Stimulated activated CD8-positive, alpha-beta memory T cell treated with anti-CD3 and anti-CD28 coated beads, Interleukin-7, amount 100 ng/mL, for 48 hours (primary cell): ENCODE results near the gene RNU11.
"Not testable (repeated sequence)": the region's sequence is repeated elsewhere in the genome, so short reads cannot be mapped to it uniquely, and the experiment has no call there.

Experiments
- DNase-seq, 2 donors: peaks; one replicate each; pipeline ENCODE4 v3.0.0-alpha.2; 2020; ENCODE audit warnings: low read depth in 1 of 2; ENCODE audit errors: extremely low read depth in 1 of 2

The RNU11 gene

DNA sequence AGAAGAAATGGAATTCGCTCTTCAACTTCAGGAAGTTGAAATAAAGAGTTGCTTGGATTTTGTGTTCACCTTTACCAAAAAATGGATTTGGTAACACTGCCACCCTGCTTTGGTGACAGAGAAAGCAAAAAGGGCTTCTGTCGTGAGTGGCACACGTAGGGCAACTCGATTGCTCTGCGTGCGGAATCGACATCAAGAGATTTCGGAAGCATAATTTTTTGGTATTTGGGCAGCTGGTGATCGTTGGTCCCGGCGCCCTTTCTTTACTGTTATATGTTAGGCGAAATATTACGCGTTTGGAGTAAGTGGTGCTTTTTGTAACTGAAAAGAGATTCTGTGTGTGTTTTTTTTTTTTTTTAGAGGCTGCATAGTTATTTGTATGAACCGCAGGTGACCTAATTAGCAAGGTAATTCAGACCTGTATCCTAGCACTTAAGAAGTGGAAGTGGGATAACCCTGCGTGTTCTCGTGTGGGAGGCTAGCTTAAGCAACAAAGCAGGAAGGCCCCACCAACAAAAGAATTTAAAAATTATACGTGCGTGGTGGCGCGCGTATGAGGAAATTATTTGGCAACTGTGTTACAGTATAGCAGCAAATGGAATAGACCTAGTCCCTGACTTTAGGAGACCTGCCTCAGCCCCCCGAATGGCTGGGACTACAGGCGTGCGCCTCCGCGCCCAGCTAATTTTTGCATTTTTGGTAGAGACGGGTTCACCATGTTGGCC is at the start of gene RNU11:
TSS of gene RNU11 (plus strand) at position 127 of the 725 bp plus-strand sequence.
- peak; percentile 58 to 81 for DNase-seq

DNA sequence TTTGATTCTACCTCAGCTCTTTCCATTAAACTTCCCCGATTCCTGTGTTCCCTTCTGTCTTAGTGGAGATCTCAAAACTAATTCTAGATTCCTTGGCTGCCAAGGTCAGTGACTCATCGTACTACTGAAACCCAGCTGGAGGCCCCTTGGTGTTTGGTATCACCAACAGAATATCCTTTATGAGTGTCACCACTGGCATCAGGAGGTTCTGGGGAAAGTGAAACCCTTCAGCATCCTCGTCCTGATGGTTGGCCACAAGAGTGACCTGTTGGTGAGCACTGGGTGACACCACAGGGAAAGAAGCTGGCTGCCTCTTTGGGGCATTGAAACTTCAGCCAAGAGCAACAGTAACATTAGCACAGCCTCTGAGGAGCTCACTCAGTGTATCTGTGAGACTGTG is 46.7 kb upstream of the RNU11 start:
- peak in 1 of 2 donors; percentile 29 for DNase-seq

DNA sequence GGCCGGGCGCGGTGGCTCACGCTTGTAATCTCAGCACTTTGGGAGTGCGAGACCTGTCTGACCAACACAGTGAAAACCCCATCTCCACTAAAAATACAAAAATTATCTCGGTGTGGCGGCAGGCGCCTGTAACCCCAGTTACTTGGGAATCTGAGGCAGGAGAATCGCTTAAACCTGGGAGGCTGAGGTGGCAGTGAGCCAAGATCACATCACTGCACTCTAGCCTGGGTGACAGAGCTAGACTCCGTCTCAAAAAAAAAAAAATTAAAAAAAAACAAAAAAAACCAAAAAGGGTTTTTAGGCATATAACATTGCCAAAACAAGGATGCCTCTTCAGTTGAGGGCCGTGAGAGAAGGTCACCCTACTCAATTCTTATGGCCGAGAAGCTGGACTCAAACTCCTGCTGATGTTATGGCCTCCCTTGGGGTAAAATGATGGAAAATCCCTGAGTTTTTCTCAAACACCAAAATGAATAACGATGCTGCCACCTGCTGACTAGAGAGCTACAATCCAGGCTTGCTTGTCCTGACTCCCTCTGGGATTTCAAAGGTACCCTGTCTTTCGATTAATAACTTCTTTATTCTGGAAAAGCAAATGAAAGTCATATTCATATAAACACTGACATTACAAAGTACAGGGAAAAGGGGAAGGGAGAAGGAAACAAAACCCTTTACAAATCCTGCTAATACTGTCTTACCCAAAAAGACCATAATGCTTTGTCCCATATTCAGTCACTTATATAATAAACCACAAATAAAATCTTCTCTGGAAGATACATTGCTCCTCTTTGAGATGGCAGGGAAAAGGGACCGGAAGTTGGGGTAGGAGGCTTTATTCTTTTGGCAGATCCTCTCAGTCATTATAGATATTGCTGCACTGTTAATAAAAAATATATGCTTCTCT is 45.6 kb upstream of the RNU11 start:
- no peak for DNase-seq

DNA sequence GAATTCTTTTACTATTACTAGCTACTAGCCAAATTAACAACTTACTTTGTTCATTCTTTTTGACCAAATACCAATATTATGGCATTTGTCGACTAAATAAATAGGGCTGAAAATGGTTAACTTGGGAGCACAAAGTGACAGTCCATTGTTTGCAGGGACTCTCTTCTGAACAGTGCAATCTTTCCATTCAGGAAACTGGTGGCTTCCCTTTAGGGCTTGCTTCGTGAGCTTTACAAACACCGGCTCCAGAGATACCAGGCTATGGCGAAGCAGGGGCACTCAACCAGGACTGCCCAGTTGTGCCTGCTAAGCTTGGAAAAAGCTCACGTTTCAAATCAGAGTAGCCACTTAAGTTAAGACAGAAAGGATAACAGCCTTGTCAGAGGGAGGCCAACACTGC is 44.0 kb upstream of the RNU11 start:
- no peak for DNase-seq

DNA sequence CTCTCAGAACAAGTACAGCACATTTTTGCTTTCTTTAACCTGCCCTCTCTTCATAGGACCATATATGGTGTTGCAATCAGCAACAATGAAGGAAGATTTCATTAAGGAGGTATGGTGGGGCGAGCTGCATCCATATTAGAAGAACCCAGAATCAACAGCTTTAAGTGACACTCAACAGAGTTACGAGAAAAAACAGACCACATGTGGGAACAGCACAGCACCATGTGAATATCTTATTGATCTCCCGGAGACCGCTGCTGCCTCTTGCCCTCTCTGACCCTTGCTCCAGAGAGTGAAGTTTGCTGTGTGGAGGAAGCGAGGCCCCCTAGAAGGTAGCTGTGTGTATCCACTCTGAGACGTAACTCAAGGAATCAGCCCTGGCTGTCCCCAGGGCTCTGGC is 43.4 kb upstream of the RNU11 start:
- no peak for DNase-seq

DNA sequence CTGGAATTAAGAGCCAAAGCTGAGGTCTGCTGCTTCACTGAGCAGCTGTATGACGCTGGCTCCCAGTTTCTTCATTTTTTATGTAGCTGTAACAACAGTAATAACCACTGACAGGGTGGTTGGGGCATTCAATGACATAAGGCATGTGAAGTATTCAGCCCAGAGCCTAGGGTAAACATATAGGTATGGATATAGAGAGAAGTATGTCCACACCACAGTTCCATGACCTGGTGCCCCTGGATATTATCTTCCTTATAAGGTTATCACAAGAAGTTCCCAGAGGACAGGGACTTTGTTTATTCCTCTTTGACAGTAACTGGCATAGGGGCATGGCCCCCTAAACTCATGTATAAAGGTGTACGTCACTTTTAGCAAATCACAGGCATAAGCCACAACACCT is 41.6 kb upstream of the RNU11 start:
- no peak for DNase-seq

DNA sequence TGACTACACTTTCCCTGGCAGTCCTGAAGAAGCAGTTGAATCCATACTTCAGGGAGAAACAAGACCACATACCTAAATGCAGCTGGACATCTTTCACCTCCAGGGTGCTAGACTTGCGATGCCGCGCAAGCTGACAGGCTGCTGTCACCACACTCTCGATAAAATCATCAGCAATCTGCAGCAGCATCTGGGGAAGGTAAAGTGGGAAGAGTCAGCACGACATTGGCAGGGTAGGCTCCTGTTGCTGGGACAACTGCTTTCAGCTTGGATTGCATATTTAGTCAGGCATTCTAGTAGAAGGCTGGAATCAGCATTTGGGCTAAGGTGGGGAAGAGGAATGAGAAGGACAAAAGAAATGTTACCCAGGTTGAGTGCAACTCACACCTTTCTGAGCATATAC is 35.2 kb upstream of the RNU11 start:
- no peak for DNase-seq

DNA sequence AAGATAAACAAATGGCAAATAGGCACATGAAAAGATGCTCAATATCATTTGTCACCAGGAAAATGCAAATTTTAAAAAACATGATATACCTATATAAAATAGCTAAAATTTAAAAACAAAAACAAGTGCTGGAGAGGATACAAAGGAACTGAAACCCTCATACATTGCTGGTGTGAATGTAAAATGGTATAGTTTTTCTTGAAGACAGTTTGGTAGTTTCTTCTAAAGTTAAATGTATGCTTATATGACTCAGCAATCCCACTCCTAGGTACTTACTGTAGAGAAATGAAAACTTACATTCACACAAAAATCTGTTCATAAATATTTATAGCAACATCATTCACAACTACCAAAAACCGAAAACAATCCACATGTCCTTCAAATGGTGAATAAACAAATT is 16.7 kb upstream of the RNU11 start:
- DNase-seq = no peak

DNA sequence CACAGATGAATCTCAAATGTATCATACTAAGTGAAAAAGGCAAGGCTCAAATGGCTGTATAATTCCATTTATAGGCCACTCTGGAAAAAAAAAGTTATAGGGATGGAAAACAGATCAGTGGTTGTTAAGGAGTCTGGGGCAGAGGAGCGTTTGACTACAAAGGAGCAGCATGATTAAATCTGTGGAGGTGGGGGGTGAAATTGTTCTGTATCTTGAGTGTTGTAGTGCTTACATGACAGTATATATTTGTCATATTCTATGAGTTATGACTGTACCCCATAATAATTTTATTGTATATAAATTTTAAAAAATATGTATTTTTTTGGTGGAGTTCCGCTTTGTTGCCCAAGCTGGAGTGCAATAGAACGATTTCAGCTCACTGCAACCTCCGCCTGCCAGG is 15.8 kb upstream of the RNU11 start:
- no peak for DNase-seq

DNA sequence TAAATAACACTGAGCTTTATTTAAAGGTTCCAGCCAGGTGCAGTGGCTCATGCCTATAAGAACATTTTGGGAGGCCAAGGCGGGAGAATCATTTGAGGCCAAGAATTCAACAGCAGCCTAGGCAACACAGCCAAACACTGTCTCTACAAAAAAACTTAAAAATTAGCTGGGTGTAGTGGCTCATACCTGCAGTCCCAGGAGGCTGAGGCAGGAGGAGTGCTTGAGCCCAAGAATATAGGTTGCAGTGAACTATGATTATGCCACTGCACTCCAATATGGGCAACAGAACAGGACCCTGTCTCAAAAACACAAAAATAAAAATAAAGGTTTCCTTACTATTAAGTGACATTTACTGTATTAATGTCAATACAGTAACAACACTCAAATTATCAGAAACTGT is 7.6 kb upstream of the RNU11 start:
- no peak for DNase-seq

DNA sequence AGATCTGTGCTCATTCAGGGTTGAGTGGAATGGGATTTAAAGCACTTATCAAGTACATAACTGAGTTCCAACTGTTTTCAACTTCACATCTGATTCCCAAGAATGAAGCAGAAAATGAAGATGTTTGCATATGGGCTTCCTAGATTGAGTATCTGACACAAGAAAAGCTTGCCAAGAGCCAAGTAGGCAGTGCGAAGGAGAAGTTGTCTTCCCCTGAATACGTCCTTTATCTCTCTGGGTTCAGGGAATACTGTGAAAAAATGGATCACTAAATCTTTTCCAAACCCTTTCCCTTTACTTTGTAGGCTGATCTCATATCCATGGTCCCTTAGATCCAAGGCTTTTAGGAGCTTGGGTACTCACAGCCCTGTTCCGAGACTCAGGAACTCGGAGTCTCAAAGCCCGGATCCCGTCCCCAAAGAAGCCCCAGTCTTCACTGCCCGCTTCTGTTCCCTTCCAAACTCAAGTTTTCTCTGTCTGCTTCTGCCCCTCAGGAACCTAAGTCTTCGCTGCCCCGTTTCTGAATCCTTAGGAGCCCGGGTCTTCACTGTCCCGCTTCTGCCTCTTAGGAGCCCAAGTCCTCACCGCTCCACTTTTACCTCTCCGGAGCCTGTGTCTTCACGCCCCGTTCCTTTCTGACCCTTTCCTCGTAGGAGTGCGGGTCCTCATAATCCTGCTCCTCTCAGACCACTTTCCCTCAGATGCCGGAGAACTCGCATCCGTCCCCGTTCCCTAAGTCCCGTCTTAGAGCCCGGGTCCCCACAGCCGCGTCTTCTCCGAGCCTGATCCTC is 6.1 kb upstream of the RNU11 start:
- no peak for DNase-seq

DNA sequence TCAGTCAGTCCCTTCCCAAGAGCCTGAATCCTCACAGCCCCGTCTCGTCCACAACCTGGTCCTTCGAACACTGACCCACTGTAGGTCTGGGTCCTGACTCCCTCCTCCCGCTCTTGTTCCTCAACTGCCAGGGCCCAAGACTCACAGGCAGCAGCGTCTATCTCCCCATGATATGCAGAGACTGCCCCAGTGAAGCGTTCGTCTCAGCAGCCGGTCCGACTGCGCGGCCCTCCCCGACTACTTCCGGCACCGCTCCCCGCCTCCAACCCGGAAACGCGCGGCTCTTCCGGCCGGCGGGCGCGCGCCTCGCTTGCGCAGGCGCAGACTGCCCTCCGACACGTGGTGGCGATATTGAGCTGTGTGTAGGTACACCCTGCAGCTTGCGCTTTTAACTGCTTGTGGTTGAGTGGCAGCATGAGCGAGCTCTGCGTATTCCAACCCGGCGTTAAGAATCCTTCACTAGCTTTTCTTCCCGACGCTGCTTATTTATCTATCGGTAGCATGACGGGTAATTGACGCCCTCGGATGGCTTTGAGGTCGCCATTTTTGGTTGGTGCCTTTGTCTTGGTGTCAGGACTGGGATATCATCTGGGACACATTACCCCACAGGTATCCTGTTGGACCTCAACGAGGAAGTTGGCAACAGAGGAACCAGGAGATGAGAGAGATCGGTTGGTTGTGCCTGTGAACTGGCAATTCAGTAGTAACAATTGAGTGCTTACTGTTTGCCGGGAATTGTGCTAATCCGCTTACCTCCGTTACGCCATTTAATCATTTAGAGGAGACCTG is 5.4 kb upstream of the RNU11 start, which contains the start of gene TAF12:
TSS of gene TAF12 (minus strand) at position 221 of the 789 bp plus-strand sequence. CDS start 20,986 bp downstream, outside the sequence.
- peak; percentile 82 to 83 for DNase-seq

DNA sequence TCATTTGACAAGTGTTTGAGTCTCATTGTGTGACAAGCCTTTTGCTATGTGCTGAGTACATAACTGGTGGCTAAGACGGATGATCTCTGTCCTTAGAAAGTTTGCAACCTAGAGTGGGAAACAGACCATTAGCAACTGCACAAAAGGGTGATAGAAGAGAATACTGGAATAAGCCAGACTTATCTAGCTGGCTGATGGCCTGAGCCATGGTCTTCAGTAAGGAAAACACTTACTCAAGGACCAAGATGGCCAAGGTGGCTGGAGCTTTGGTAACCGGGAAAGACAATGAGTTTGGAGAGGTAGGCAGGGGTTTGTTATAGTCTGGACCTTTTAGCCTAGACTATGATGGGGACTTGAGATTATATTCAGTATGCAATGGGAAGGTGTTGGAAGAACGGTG is 3.9 kb upstream of the RNU11 start:
- no peak for DNase-seq

DNA sequence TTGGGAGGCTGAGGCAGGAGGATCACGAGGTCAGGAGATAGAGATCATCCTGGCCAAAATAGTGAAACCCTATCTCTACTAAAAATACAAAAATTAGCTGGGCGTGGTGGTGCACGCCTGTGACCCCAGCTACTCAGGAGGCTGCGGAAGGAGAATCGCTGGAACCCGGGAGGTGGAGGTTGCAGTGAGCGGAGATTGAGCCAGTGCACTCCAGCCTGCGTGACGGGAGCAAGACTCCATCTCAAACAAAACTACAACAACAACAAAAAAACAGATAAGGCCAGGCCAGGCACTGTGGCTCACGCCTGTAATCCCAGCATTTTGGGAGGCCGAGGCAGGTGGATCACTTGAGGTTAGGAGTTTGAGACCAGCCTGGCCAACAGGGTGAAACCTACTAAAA is 3.0 kb upstream of the RNU11 start:
- not testable (repeated sequence) for DNase-seq

DNA sequence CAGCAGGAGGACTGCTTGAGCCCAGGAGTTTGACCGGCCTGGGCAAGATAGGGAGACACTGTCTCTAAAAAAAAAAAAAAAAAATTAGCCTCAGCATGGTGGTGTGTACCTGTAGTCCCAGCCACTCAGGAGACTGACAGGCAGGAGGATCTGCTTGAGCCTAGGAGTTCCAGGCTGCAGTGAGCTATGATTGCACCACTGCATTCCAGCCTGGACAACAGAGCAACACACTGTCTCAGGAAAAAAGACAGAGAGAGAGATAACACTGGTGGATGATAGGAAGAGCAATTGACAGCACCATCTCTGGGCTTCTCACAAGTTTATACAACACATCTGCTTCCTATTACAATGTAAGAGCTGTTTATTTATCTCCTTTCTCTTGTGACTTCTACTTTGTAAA is 2.4 kb upstream of the RNU11 start:
- DNase-seq = no peak

DNA sequence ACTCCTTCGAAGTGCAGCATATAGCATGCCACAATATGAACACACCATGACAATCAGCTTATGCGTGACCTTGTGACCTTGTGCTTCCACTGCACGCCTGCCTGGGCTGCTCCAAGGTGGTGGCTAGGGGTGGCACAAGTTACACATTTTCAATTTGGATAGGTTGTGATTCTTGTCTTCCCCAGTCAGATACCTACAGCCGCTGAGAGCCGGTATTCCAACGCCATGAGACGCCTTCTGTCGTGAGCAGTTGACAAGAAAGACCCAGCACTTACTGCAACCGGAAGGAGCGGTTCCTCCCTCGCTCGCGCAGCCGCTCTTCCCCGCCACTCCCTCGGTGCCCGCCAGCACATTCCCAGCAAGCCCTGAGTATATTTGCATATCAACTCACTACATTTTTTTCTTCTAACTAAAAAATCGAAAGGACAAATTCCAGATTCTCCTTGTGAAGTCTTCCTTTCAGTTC is 359 bp upstream of the RNU11 start:
- peak; percentile 78 to 82 for DNase-seq

DNA sequence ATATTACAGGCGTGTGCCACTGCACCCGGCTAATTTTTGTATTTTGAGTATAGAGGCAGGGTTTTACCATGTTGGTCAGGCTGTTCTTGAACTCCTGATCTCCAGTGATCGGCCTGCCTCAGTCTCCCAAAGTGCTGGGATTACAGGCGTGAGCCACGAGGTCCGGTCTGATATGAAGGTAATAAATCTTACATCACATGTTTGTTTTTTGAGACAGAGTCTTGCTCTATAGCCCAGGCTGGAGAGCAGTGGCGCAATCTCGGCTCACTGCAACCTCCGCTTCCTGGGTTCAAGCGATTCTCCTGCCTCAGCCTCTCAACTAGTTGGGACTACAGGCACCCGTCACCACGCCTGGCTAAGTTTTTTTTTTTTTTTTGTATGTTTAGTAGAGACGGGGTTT is 4.7 kb downstream of the RNU11 start:
- not testable (repeated sequence) for DNase-seq

DNA sequence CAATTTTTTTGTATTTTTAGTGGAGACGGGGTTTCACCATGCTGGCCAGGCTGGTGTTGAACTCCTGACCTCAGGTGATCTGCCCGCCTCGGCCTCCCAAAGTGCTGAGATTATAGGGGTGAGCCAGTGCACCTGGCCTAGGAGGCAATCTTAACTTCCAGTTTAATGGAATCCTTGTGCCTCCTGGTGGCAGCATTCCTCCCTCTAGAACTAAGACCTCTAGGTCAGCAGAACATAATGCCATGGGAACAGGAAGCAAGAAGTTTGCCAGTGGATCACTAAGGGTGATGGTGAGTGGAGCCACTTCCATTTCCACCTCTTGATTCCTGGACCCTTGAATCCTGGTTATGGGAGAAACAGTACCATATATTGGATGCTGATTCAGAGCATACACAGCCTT is 5.5 kb downstream of the RNU11 start:
- not testable (repeated sequence) for DNase-seq

DNA sequence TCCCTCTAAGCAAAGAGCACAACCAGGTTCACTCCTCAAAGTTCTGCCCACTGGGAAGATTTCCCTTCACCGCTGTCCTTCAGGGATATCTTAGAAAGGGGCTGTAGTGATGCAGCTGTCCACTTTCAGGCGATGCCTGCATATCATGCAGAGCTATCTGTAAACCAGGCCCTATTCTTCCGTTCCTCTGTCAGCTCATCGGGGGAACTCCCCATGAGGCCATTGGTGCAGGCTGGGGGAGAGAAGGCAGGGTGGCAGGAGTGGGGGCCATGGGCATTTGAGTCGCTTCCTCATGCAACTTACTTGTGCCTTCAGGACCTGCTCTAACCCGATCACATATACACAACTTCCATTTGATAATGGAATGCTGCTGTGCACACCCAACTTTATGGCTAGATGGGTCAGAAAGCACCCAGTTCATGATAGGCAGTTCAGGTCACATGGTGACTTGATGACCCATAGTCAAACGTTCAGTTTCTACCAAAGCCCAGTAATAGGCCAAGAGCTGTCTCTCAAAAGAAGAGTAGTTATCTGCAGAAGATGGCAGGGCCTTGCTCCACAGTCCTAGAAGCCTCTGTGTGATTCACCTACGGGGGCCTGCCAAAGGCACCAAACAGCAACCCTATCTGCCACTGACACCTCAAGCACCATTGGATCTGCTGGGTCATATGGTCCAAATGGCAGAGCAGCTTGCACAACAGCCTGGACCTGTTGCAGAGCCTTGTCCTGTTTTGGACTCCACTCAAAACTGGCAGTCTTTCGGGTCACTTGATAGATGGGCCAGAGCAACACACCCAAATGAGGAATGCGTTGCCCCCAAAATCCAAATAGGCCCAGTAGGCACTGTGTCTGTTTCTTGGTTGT is 7.3 kb downstream of the RNU11 start:
- DNase-seq = not testable (repeated sequence)
